CD14-positive monocyte (primary cell): Measurements from ENCODE around the gene FOXRED2. TPM values are rescaled to one million over a fixed set of nuclear protein-coding genes. Genes with fewer than 3 reads are reported as not detected.
A peak's percentile ranks its signal among the peaks of the same experiment; 100 is the strongest.

Experiments used
- DNase-seq, 3 donors: peaks; one replicate each; pipeline ENCODE4 v3.0.0-alpha.2; 2011 to 2022
- H2AFZ ChIP-seq: 2 replicates; pipeline ENCODE4 v1.6.0; 2012; ENCODE audit warnings: mild to moderate bottlenecking, low read depth, low read length, inconsistent platforms; ENCODE audit not compliant: insufficient read depth, poor library complexity, severe bottlenecking
- H3K27ac ChIP-seq, 2 donors: 1 replicate in 1 of 2; 2 replicates in 1 of 2; pipeline ENCODE4 v1.5.1; 2012 to 2013; ENCODE audit warnings: low read length in 2 of 2, control low read depth in 1 of 2, inconsistent platforms in 1 of 2, low read depth in 1 of 2, mild to moderate bottlenecking in 1 of 2
- H3K27me3 ChIP-seq, 2 donors: one replicate each; pipeline versions ENCODE4 v1.6.0 to v1.6.1; 2011 to 2013; ENCODE audit warnings: low read length in 2 of 2; ENCODE audit not compliant: control insufficient read depth in 2 of 2, insufficient read depth in 2 of 2
- H3K36me3 ChIP-seq, 2 donors: replicated peaks in 1 of 2; 1 replicate in 1 of 2; 2 replicates in 1 of 2; pipeline versions ENCODE4 v1.5.1 to v1.6.1; 2012 to 2013; ENCODE audit warnings: low read length in 2 of 2, control low read depth in 1 of 2, inconsistent platforms in 1 of 2, mild to moderate bottlenecking in 1 of 2; ENCODE audit not compliant: insufficient read depth in 2 of 2, control insufficient read depth in 1 of 2
- H3K4me1 ChIP-seq, 2 donors: 1 replicate in 1 of 2; 2 replicates in 1 of 2; pipeline versions ENCODE4 v1.5.1 to v1.6.1; 2012 to 2013; ENCODE audit warnings: low read length in 2 of 2, control low read depth in 1 of 2, inconsistent platforms in 1 of 2, mild to moderate bottlenecking in 1 of 2, moderate library complexity in 1 of 2; ENCODE audit not compliant: insufficient read depth in 2 of 2, control insufficient read depth in 1 of 2
- H3K4me2 ChIP-seq: replicated peaks from 2 replicates; pipeline ENCODE3; 2012; ENCODE audit warnings: low read length, moderate library complexity, mild to moderate bottlenecking; ENCODE audit not compliant: poor library complexity, severe bottlenecking; ENCODE audit errors: extremely low read depth
- H3K4me3 ChIP-seq, 3 experiments: fragments of 200-600 bp in 1 of 3; sonication (generic) in 1 of 3; replicated peaks in 1 of 3; 1 replicate in 2 of 3; 2 replicates in 1 of 3; pipeline ENCODE4 v1.5.1; 2011 to 2013; ENCODE audit warnings: low read length in 3 of 3, mild to moderate bottlenecking in 3 of 3, control low read depth in 2 of 3, low read depth in 2 of 3, inconsistent platforms in 1 of 3, moderate library complexity in 1 of 3
- H3K79me2 ChIP-seq: 2 replicates; pipeline ENCODE4 v1.6.0; 2012; ENCODE audit warnings: mild to moderate bottlenecking, control low read depth, inconsistent platforms, low read length, moderate library complexity; ENCODE audit not compliant: insufficient read depth
- H3K9ac ChIP-seq: 2 replicates; pipeline ENCODE4 v1.6.0; 2017; ENCODE audit warnings: low read length, mild to moderate bottlenecking; ENCODE audit not compliant: insufficient read depth, poor library complexity, severe bottlenecking
- H3K9me3 ChIP-seq, 2 donors: replicated peaks in 1 of 2; 1 replicate in 1 of 2; 2 replicates in 1 of 2; pipeline versions ENCODE4 v1.5.1 to v1.6.1; 2012 to 2013; ENCODE audit warnings: low read length in 2 of 2, control low read depth in 1 of 2; ENCODE audit not compliant: control insufficient read depth in 1 of 2, insufficient read depth in 1 of 2
- H4K20me1 ChIP-seq: 2 replicates; pipeline ENCODE4 v1.6.0; 2012; ENCODE audit warnings: mild to moderate bottlenecking, low read length, control low read depth, moderate library complexity; ENCODE audit not compliant: insufficient read depth
- H3K27ac Mint-ChIP-seq, 7 donors: one replicate each; pipeline ENCODE4 v1.8.0; 2020; ENCODE audit warnings: mild to moderate bottlenecking in 7 of 7, mixed read lengths in 7 of 7, moderate library complexity in 6 of 7, inconsistent platforms in 2 of 7
- H3K27me3 Mint-ChIP-seq, 3 donors: one replicate each; pipeline ENCODE4 v1.8.0; 2021 to 2022; ENCODE audit warnings: low read depth in 3 of 3, mild to moderate bottlenecking in 3 of 3, mixed read lengths in 3 of 3, moderate library complexity in 3 of 3, inconsistent platforms in 1 of 3
- H3K36me3 Mint-ChIP-seq, 2 donors: one replicate each; pipeline ENCODE4 v1.8.0; 2020; ENCODE audit warnings: mixed read lengths in 2 of 2, inconsistent platforms in 1 of 2, mild to moderate bottlenecking in 1 of 2
- H3K4me1 Mint-ChIP-seq: one replicate; pipeline ENCODE4 v1.8.0; 2020; ENCODE audit warnings: mild to moderate bottlenecking, mixed read lengths
- H3K4me3 Mint-ChIP-seq, 2 donors: one replicate each; pipeline ENCODE4 v1.8.0; 2020; ENCODE audit warnings: mild to moderate bottlenecking in 2 of 2, mixed read lengths in 2 of 2, moderate library complexity in 1 of 2
- H3K9me3 Mint-ChIP-seq, 7 donors: one replicate each; pipeline ENCODE4 v1.8.0; 2020 to 2022; ENCODE audit warnings: mixed read lengths in 7 of 7, mild to moderate bottlenecking in 6 of 7, moderate library complexity in 6 of 7, inconsistent platforms in 2 of 7
- CTCF ChIP-seq: fragments of 200-600 bp; IDR thresholded peaks from one replicate; pipeline ENCODE4 v1.8.0; 2022; ENCODE audit warnings: antibody characterized with exemption, mild to moderate bottlenecking
- WGBS: methylation state at CpG from one replicate; pipeline ENCODE4 v1.1.5; 2013; ENCODE audit warnings: missing lambda C conversion rate; ENCODE audit not compliant: insufficient coverage; 5-methylcytosine and 5-hydroxymethylcytosine counted together
- intact Hi-C, 2 donors: fragments of 100-400 bp; cut with micrococcal nuclease; formaldehyde crosslinking; loops; one replicate each; pipeline versions ENCODE4 v1.15.0 to v1.15.1; 2023
- polyA plus RNA-seq, 3 donors: library from polyadenylated mRNA; depleted of rRNA in 1 of 3; unstranded in 2 of 3; stranded (reverse) in 1 of 3; fragments of 300-500 nt in 2 of 3; fragments of >200 nt in 1 of 3; fragmentation: Illumina TruSeq in 2 of 3; gene quantifications; 1 replicate in 2 of 3; 2 replicates in 1 of 3; pipeline ENCODE4 v1.2.3, GENCODE V29; 2012 to 2021

Gene FOXRED2
- polyA plus RNA-seq, 3 donors: 1.5 to 2.0 (median 1.9) TPM

- peak overlapping the region in 1 of 7 donors; percentile 63 for H3K27ac Mint-ChIP-seq
- Histone ChIP-seq H3K4me1 (peaks cover 4 to 12% of the 10 kb centered on the region in 2 donors), H3K9ac (no peak overlapping the region), H3K27me3 (peaks cover 0 to 4% of the 10 kb centered on the region in 2 donors), H3K9me3 (no peaks in the 10 kb centered on the region), H2AFZ (no peak overlapping the region), H3K4me2 (no peak overlapping the region), H3K27ac (no peak overlapping the region), H4K20me1 (no peaks in the 10 kb centered on the region), H3K36me3 (no peaks in the 10 kb centered on the region), H3K4me3 (no peak overlapping the region), H3K79me2 (no peaks in the 10 kb centered on the region)
- H3K36me3 Mint-ChIP-seq: no peaks in the 10 kb centered on the region
- H3K9me3 Mint-ChIP-seq: no peaks in the 10 kb centered on the region
- TF ChIP-seq CTCF: no peak
- WGBS: 75% methylated on average over 5 of the region's 6 CpGs
- H3K4me3 Mint-ChIP-seq: no peak overlapping the region
- H3K4me1 Mint-ChIP-seq: peaks cover 18% of the 10 kb centered on the region
- H3K27me3 Mint-ChIP-seq: peaks cover 3 to 8% (median 6%) of the 10 kb centered on the region in 3 donors
- intact Hi-C loops: loop anchor here in 1 of 2 donors (10.0 kb wide), 1 partner anchor 308 kb away; no protein-coding TSS in a partner anchor
- DNase-seq: peak in 1 of 3 donors; percentile 24
Measured at GRCh38 chr22:36546932-36547331, 40.1 kb upstream of the FOXRED2 start.

GRCh38 chr22:36546092-36546804, 39.4 kb upstream of the FOXRED2 start:
- 35% methylated on average over 13 of the region's 23 CpGs for WGBS
- Histone ChIP-seq H3K9ac (no peak overlapping the region), H3K27me3 (peaks cover 0 to 4% of the 10 kb centered on the region in 2 donors), H3K36me3 (no peaks in the 10 kb centered on the region), H3K4me2 (no peak overlapping the region), H3K27ac (no peak overlapping the region), H3K4me1 (peaks cover 0 to 5% of the 10 kb centered on the region in 2 donors), H4K20me1 (no peaks in the 10 kb centered on the region), H3K79me2 (no peaks in the 10 kb centered on the region), H3K9me3 (no peaks in the 10 kb centered on the region), H3K4me3 (no peak overlapping the region), H2AFZ (no peak overlapping the region)
- peak; percentile 33 to 55 (median 33) for DNase-seq
- peak; percentile 75 for TF ChIP-seq CTCF
- peaks cover 13% of the 10 kb centered on the region for H3K4me1 Mint-ChIP-seq
- peak overlapping the region in 1 of 2 donors; percentile 41 for H3K4me3 Mint-ChIP-seq
- intact Hi-C loops: loop anchor here in 1 of 2 donors (10.0 kb wide), 1 partner anchor 309 kb away; no protein-coding TSS in a partner anchor
- H3K9me3 Mint-ChIP-seq: no peaks in the 10 kb centered on the region
- H3K27me3 Mint-ChIP-seq: peaks cover 3 to 6% (median 5%) of the 10 kb centered on the region in 3 donors
- peak overlapping the region in 2 of 7 donors; percentile 61 to 64 for H3K27ac Mint-ChIP-seq
- H3K36me3 Mint-ChIP-seq: no peaks in the 10 kb centered on the region
